Adrenal gland (tissue), 12 donors: ENCODE data around the gene TUBD1. TPM values are rescaled to one million over a fixed set of nuclear protein-coding genes. Genes with fewer than 3 reads are reported as not detected.
"Not testable (repeated sequence)": the region's sequence is repeated elsewhere in the genome, so short reads cannot be mapped to it uniquely, and the experiment has no call there.

Experiments
- DNase-seq, 7 donors: peaks; one replicate each; pipeline ENCODE4 v3.0.0-alpha.2; 2019 to 2020
- H3K27ac ChIP-seq, 5 donors: fragments of 200-600 bp; sonication (generic) in 4 of 5; 1 replicate in 3 of 5; 2 replicates in 2 of 5; pipeline versions ENCODE4 v1.5.1 to v1.8.0; 2016 to 2020; ENCODE audit warnings: mild to moderate bottlenecking in 1 of 5
- H3K27me3 ChIP-seq: fragments of 200-600 bp; 2 replicates; pipeline ENCODE4 v1.8.0; 2021
- H3K36me3 ChIP-seq, 2 donors: fragments of 200-600 bp; replicated peaks in 1 of 2; 1 replicate in 1 of 2; 2 replicates in 1 of 2; pipeline versions ENCODE4 v1.5.1 to v1.8.0; 2018 to 2022
- H3K4me1 ChIP-seq, 2 donors: fragments of 200-600 bp; replicated peaks in 1 of 2; 1 replicate in 1 of 2; 2 replicates in 1 of 2; pipeline versions ENCODE4 v1.5.1 to v1.8.0; 2018 to 2021
- H3K4me3 ChIP-seq, 4 donors: fragments of 200-600 bp; sonication (generic) in 3 of 4; one replicate each; pipeline ENCODE4 v1.5.1; 2016 to 2018
- H3K9me3 ChIP-seq, 3 donors: fragments of 200-600 bp; sonication (generic) in 1 of 3; replicated peaks in 1 of 3; 1 replicate in 2 of 3; 2 replicates in 1 of 3; pipeline versions ENCODE4 v1.5.1 to v1.8.0; 2016 to 2021
- CTCF ChIP-seq, 6 experiments: fragments of 450-650 bp in 4 of 6; fragments of 200-600 bp in 2 of 6; sonication (generic) in 1 of 6; IDR thresholded peaks; 1 replicate in 5 of 6; 2 replicates in 1 of 6; pipeline versions ENCODE4 v1.5.1 to v1.8.0; 2016 to 2021; ENCODE audit warnings: antibody characterized with exemption in 6 of 6, mild to moderate bottlenecking in 2 of 6, moderate library complexity in 1 of 6
- POLR2A ChIP-seq, 2 donors: fragments of 450-650 bp; IDR thresholded peaks; one replicate each; pipeline ENCODE4 v1.6.1; 2017; ENCODE audit warnings: antibody characterized with exemption in 2 of 2, mild to moderate bottlenecking in 2 of 2, moderate library complexity in 1 of 2
- WGBS, 4 donors: extraction: QIAGEN DNeasy Blood & Tissue Kit in 2 of 4; methylation state at CpG; one replicate each; pipeline versions ENCODE4 v1.1.5 to v1.1.7; 2013 to 2017; 5-methylcytosine and 5-hydroxymethylcytosine counted together
- intact Hi-C, 2 donors: fragments of 100-400 bp; cut with DNase I; formaldehyde crosslinking; loops; one replicate each; pipeline versions ENCODE4 v1.14.1 to v1.15.0; 2022 to 2023
- polyA plus RNA-seq, 3 donors: library from polyadenylated mRNA; stranded (reverse); fragments of 200-250 nt in 2 of 3; fragments of 350-450 nt in 1 of 3; fragmentation: Illumina TruSeq in 1 of 3; extraction: RNeasy Lipid Tissue Mini Kit (QIAGEN cat#74804) in 1 of 3; gene quantifications; one replicate each; pipeline ENCODE4 v1.2.3, GENCODE V29; 2013 to 2014
- total RNA-seq, 9 donors: library from RNA; depleted of rRNA in 4 of 9; stranded (reverse); fragments of >200 nt in 4 of 9; fragments of 120-200 nt in 1 of 9; fragmentation: NEBNext Ultra II Directional in 1 of 9; extraction: Animal tissue kit (Norgen Biotek cat#: 25700) in 1 of 9; gene quantifications; one replicate each; pipeline versions ENCODE4 v1.1.0 to v1.2.4, GENCODE V29; 2013 to 2023
- donor health status: healthy with polysubstance abuse.
- donor health status: Bipolar disorder and iron deficiency.
- donor health status: DM: yes; HTN: yes; CAD: no.
- donor health status: DM: no; HTN: no; CAD: no.
- donor health status: DM: no; HTN: no; CAD: no.
- donor health status: DM: yes; HTN: yes; CAD: no.

The TUBD1 gene
- total and polyA plus RNA-seq, 12 donors: 3.1 to 14.1 (median 7.6) TPM

GRCh38 chr17:59859444-59860025, 33.2 kb downstream of the TUBD1 start:
- H3K36me3 ChIP-seq: peaks cover 0 to 13% of the 10 kb centered on the region in 2 donors
- no peak for DNase-seq
- H3K27ac ChIP-seq: no peak overlapping the region
- H3K4me1 ChIP-seq: peaks cover 0 to 2% of the 10 kb centered on the region in 2 donors
- H3K9me3 ChIP-seq: no peaks in the 10 kb centered on the region
- H3K4me3 ChIP-seq: no peak overlapping the region
- TF ChIP-seq POLR2A (IDR thresholded peaks at IDR 0.05): no peak
- peak; percentile 42 to 82 (median 68) for TF ChIP-seq CTCF (IDR thresholded peaks at IDR 0.05)
- no peaks in the 10 kb centered on the region for H3K27me3 ChIP-seq
- intact Hi-C loops: no loop called here
- 73 to 85% (median 77%) methylated on average over 2 of the region's 2 CpGs for WGBS, 4 donors

DNA sequence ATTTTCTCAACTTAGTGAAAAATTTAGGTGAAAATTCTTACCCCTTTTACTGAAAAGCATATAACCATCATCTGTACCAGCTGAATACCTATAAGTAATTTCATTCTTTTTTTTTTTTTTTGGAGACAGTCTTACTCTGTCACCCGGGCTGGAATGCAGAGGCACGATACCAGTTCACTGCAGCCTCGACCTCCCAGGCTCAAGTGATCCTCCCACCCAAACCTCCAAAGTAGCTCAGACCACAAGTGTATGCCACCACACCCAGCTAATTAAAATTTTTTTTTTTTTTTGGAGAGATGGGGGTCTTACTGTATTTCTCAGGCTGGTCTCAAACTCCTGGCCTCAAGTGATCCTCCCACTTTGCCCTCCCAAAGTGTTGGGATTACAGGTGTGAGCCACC, 33.8 kb downstream of the TUBD1 start:
- WGBS, 4 donors: 77 to 85% (median 81%) methylated on average over 3 of the region's 3 CpGs
- TF ChIP-seq CTCF (IDR thresholded peaks at IDR 0.05) (no peak), POLR2A (IDR thresholded peaks at IDR 0.05) (no peak)
- H3K4me1 ChIP-seq: peaks cover 0 to 8% of the 10 kb centered on the region in 2 donors
- H3K27me3 ChIP-seq: no peaks in the 10 kb centered on the region
- intact Hi-C loops: no loop called here
- no peak overlapping the region for H3K4me3 ChIP-seq
- peaks cover 0 to 13% of the 10 kb centered on the region in 2 donors for H3K36me3 ChIP-seq
- DNase-seq: peak in 1 of 7 donors; percentile 30
- H3K27ac ChIP-seq: no peak overlapping the region
- no peaks in the 10 kb centered on the region for H3K9me3 ChIP-seq

- peak in 1 of 7 donors; percentile 18 for DNase-seq
- Histone ChIP-seq H3K9me3 (no peaks in the 10 kb centered on the region), H3K27ac (no peak overlapping the region), H3K4me3 (no peak overlapping the region), H3K4me1 (peaks cover 0 to 14% of the 10 kb centered on the region in 2 donors), H3K27me3 (no peaks in the 10 kb centered on the region), H3K36me3 (peaks cover 0 to 13% of the 10 kb centered on the region in 2 donors)
- intact Hi-C loops: no loop called here
- TF ChIP-seq CTCF (IDR thresholded peaks at IDR 0.05) (no peak), POLR2A (IDR thresholded peaks at IDR 0.05) (no peak)
- WGBS, 4 donors: 87 to 92% (median 91%) methylated on average over 5 of the region's 5 CpGs
These were observed 34.5 kb downstream of the TUBD1 start for GRCh38 chr17:59858167-59858816.

GRCh38 chr17:59856859-59857794, 35.6 kb downstream of the TUBD1 start:
- Histone ChIP-seq H3K4me3 (no peak overlapping the region), H3K4me1 (peaks cover 0 to 24% of the 10 kb centered on the region in 2 donors), H3K27me3 (no peaks in the 10 kb centered on the region), H3K27ac (no peak overlapping the region), H3K9me3 (no peaks in the 10 kb centered on the region), H3K36me3 (peaks cover 0 to 10% of the 10 kb centered on the region in 2 donors)
- intact Hi-C loops: no loop called here
- WGBS, 4 donors: 91 to 97% (median 94%) methylated on average over 3 of the region's 3 CpGs
- peak in 1 of 7 donors; percentile 15 for DNase-seq
- no peak for TF ChIP-seq POLR2A (IDR thresholded peaks at IDR 0.05)
- TF ChIP-seq CTCF (IDR thresholded peaks at IDR 0.05): no peak

DNA sequence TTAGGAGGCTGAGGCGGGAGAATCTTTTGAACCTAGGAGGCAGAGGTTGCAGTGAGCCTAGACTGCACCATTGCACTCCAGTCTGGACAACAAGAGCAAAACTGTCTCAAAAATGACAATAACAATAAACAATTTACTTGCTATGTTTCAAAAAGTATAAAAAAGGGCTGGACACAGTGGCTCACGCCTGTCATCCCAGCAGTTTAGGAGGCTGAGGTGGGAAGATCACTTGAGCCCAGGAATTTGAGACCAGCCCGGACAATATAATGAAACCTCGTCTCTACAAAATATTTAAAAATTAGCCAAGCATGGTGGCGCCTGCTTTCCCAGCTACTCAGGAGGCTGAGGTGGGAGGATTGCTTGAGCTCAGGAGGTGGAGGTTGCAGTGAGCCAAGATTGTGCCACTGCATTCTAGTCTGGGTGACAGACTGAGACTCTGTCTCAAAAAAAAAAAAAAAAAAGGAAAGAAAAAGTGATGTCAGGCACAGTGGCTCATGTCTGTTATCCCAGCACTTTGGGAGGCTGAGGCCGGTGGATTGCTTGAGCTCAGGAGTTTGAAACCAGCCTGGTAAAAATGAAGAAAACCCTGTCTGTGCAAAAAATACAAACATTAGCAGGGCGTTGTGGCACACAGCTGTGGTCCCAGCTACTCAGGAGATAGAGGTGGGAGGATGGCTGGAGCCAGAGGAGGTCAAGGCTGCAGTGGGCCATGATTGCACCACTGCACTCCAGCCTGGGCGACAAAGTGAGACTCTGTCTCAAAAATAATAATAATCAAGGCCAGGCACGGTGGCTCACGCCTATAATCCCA, 38.6 kb downstream of the TUBD1 start:
- H3K9me3 ChIP-seq, H3K27me3 ChIP-seq, H3K4me3 ChIP-seq, H3K36me3 ChIP-seq, intact Hi-C loops: not testable (repeated sequence)
- peak in 1 of 7 donors; percentile 48 for DNase-seq
- H3K4me1 ChIP-seq: peaks cover 0 to 31% of the 10 kb centered on the region in 2 donors
- peak overlapping the region in 1 of 5 donors; percentile 75 for H3K27ac ChIP-seq
- WGBS, 4 donors: 76 to 84% (median 79%) methylated on average over 10 of the region's 10 CpGs
